Esophagus squamous epithelium (tissue), 5 donors: Measurements from ENCODE around the gene TSC2. TPM values are rescaled to one million over a fixed set of nuclear protein-coding genes. Genes with fewer than 3 reads are reported as not detected.
A peak's percentile ranks its signal among the peaks of the same experiment; 100 is the strongest.
"Not testable (repeated sequence)": the region's sequence is repeated elsewhere in the genome, so short reads cannot be mapped to it uniquely, and the experiment has no call there.

Experiments
- DNase-seq: peaks from one replicate; lab custom pipeline; 2025; lab: John Stamatoyannopoulos, UW
- H3K27ac ChIP-seq, 4 donors: fragments of 200-600 bp; sonication (generic); one replicate each; pipeline ENCODE4 v1.5.1; 2016 to 2019; ENCODE audit warnings: mild to moderate bottlenecking in 1 of 4
- H3K27me3 ChIP-seq, 4 donors: fragments of 200-600 bp; sonication (generic); 1 replicate in 3 of 4; 2 replicates in 1 of 4; pipeline versions ENCODE4 v1.5.1 to v1.6.0; 2017 to 2021; ENCODE audit warnings: antibody characterized with exemption in 1 of 4
- H3K36me3 ChIP-seq, 3 donors: fragments of 200-600 bp; sonication (generic); one replicate each; pipeline ENCODE4 v1.5.1; 2016 to 2019
- H3K4me1 ChIP-seq, 3 donors: fragments of 200-600 bp; sonication (generic); one replicate each; pipeline ENCODE4 v1.5.1; 2017 to 2019
- H3K4me3 ChIP-seq, 4 donors: fragments of 200-600 bp; sonication (generic); 1 replicate in 3 of 4; 2 replicates in 1 of 4; pipeline ENCODE4 v1.5.1; 2016 to 2019; ENCODE audit warnings: mild to moderate bottlenecking in 2 of 4, moderate library complexity in 1 of 4
- H3K9me3 ChIP-seq, 3 donors: fragments of 200-600 bp; sonication (generic); one replicate each; pipeline ENCODE4 v1.5.1; 2016 to 2019
- POLR2A ChIP-seq, 4 donors: fragments of 450-650 bp; IDR thresholded peaks; one replicate each; pipeline ENCODE4 v1.6.1; 2017; ENCODE audit warnings: antibody characterized with exemption in 4 of 4, mild to moderate bottlenecking in 4 of 4, moderate library complexity in 3 of 4
- WGBS, 2 donors: methylation state at CpG; one replicate each; pipeline ENCODE4 v1.1.5; 2018; 5-methylcytosine and 5-hydroxymethylcytosine counted together
- intact Hi-C: fragments of 100-400 bp; cut with DNase I; formaldehyde crosslinking; loops from one replicate; pipeline ENCODE4 v1.15.0; 2022
- total RNA-seq, 4 donors: library from RNA; depleted of rRNA; stranded (reverse); fragments of >200 nt; gene quantifications; one replicate each; pipeline ENCODE4 v1.1.0, GENCODE V29; 2016
- TF ChIP-seq, protein P1 (sequence below), 6 experiments: fragments of 450-650 bp in 4 of 6; fragments of 200-600 bp in 2 of 6; sonication (generic) in 2 of 6; IDR thresholded peaks; one replicate each; pipeline ENCODE4 v1.5.1; 2016 to 2019; ENCODE audit warnings: antibody characterized with exemption in 6 of 6, mild to moderate bottlenecking in 4 of 6, moderate library complexity in 4 of 6
- donor health status: DM: yes; HTN: yes; CAD: no.

TSC2 gene
- total RNA-seq, 4 donors from 2014 or later: 22.8 to 79.7 (median 41.2) TPM

DNA sequence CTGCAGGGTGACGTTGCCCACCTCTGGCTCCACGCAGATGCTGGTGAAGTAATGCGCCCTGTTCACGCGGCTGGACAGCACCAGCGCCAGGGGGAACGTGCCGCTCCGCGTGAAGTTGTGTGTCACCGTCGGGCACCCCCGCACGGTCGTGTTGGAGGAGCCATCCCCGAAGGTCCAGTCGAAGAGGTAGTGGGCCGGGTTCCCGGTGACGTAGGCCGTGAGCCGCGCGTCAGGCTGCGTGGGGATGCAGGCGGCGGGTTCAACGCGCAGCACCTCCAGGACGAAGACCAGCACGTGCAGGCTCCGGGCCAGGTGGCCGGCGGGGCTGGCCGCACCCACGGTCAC is 63.2 kb downstream of the TSC2 start:
- H3K27ac ChIP-seq, H3K4me1 ChIP-seq, intact Hi-C loops, DNase-seq, H3K27me3 ChIP-seq, H3K4me3 ChIP-seq, H3K9me3 ChIP-seq: not testable (repeated sequence)
- 94% methylated on average over 10 of the region's 36 CpGs; no CpG with 5 or more reads in 1 of the 2 donors for WGBS, 2 donors
- H3K36me3 ChIP-seq: peaks cover 0 to 99% (median 26%) of the 10 kb centered on the region in 3 donors

DNA sequence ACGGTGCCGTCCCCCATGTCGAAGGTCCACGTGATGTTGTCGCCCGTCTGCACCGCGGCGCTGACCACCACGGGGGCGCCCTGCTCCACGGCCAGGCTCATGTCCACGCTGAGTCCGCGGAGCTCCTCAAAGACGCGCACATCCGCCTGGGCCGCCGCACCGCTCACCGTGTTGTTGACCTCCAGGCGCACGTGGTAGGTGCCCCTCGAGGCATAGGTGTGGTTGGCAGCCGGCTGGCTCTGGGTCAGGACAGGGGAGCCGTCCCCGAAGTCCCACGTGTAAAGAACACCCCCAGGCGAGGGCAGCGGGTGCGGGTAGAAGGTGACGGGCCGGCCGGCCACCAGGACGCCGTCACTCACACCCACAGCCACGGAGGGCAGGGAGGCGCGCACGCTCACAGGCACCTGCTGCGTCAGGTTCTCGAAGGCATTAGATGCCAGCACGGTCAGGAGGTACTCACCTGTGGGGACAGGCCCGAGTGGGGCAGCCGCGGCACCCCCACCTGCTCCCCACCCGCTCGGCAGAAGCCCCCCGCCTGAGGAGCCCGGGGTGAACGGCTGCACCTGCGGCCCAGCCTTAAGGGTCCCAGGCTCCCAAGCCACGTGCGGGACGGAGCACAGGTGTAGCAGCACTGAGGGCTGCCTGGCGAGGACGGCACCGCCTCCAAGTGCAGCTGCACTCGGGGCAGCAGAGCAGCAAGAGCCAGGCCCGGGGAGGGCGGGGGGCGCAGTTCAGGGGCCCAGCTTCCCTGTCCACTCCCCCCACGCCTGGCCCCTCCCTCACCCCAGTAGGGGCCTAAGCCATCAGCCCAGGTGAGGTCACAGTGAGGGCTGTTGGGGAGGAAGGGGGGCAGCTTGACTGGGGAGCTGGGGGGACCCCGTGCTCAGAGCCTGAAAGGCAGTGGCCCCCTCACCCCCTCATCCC is 63.9 kb downstream of the TSC2 start:
- WGBS, 2 donors: 60 to 98% methylated on average over 1 to 22 of the region's 65 CpGs
- H3K27me3 ChIP-seq, intact Hi-C loops, H3K4me3 ChIP-seq, DNase-seq, H3K4me1 ChIP-seq, H3K9me3 ChIP-seq, H3K27ac ChIP-seq: not testable (repeated sequence)
- H3K36me3 ChIP-seq: peaks cover 0 to 98% (median 22%) of the 10 kb centered on the region in 3 donors

DNA sequence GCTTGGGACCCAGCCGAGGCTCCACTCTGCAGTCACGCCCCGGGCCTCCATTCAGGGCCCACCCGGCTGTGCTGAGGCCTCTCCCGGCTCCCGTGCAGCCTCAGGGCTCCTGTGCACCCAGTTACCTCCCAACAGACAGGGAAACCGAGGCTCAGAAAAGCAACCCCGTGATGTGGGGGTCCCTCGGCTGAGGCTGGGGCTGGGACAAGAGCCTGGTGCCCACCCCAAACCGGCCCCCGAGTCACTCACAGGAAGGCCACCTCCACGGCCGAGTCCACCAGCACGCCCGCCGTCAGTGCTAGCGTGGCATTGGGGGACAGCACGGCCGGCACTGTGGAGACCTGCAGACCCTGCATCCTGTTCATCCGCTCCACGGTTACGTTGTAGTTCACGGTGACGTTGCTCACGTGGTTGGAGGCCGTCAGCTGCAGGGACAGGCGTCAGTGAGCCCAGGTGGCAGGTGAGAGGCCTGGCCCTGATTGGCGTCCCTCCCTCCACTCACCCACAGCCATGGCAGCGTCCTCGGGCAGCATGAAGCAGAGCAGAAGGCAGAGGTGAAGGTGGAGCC is 64.8 kb downstream of the TSC2 start:
- H3K4me1 ChIP-seq: peaks cover 0 to 14% (median 5%) of the 10 kb centered on the region in 3 donors
- H3K27me3 ChIP-seq, H3K27ac ChIP-seq, H3K4me3 ChIP-seq, H3K9me3 ChIP-seq, DNase-seq, intact Hi-C loops: not testable (repeated sequence)
- 92% methylated on average over 10 of the region's 30 CpGs; no CpG with 5 or more reads in 1 of the 2 donors for WGBS, 2 donors
- peaks cover 0 to 96% (median 22%) of the 10 kb centered on the region in 3 donors for H3K36me3 ChIP-seq

GRCh38 chr16:2114225-2114624 is 66.4 kb downstream of the TSC2 start:
- WGBS, 2 donors: no CpG with 5 or more reads among the region's 26 CpGs
- intact Hi-C loops, DNase-seq, H3K9me3 ChIP-seq, H3K4me3 ChIP-seq, H3K27ac ChIP-seq, H3K27me3 ChIP-seq: not testable (repeated sequence)
- H3K4me1 ChIP-seq: peaks cover 0 to 18% (median 5%) of the 10 kb centered on the region in 3 donors
- peaks cover 0 to 80% (median 17%) of the 10 kb centered on the region in 3 donors for H3K36me3 ChIP-seq

- H3K4me1 ChIP-seq: peaks cover 0 to 18% (median 5%) of the 10 kb centered on the region in 3 donors
- intact Hi-C loops, DNase-seq, H3K27ac ChIP-seq, H3K4me3 ChIP-seq, H3K27me3 ChIP-seq, H3K9me3 ChIP-seq: not testable (repeated sequence)
- H3K36me3 ChIP-seq: peaks cover 0 to 72% (median 13%) of the 10 kb centered on the region in 3 donors
- 70 to 83% methylated on average over 9 to 14 of the region's 34 CpGs for WGBS, 2 donors
These were observed 67.3 kb downstream of the TSC2 start for GRCh38 chr16:2114885-2115590.

GRCh38 chr16:2115591-2115973 is 67.8 kb downstream of the TSC2 start:
- no peak for TF ChIP-seq POLR2A (IDR thresholded peaks at IDR 0.05)
- TF ChIP-seq, protein P1, sequence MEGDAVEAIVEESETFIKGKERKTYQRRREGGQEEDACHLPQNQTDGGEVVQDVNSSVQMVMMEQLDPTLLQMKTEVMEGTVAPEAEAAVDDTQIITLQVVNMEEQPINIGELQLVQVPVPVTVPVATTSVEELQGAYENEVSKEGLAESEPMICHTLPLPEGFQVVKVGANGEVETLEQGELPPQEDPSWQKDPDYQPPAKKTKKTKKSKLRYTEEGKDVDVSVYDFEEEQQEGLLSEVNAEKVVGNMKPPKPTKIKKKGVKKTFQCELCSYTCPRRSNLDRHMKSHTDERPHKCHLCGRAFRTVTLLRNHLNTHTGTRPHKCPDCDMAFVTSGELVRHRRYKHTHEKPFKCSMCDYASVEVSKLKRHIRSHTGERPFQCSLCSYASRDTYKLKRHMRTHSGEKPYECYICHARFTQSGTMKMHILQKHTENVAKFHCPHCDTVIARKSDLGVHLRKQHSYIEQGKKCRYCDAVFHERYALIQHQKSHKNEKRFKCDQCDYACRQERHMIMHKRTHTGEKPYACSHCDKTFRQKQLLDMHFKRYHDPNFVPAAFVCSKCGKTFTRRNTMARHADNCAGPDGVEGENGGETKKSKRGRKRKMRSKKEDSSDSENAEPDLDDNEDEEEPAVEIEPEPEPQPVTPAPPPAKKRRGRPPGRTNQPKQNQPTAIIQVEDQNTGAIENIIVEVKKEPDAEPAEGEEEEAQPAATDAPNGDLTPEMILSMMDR (IDR thresholded peaks at IDR 0.05): no peak
- Histone ChIP-seq H3K27me3 (no peaks in the 10 kb centered on the region), H3K36me3 (peaks cover 0 to 66% (median 13%) of the 10 kb centered on the region in 3 donors), H3K9me3 (no peaks in the 10 kb centered on the region), H3K4me3 (no peak overlapping the region), H3K27ac (no peak overlapping the region), H3K4me1 (peaks cover 0 to 23% (median 5%) of the 10 kb centered on the region in 3 donors)
- no CpG with 5 or more reads among the region's 13 CpGs for WGBS, 2 donors
- DNase-seq: no peak
- intact Hi-C loops: no loop called here

DNA sequence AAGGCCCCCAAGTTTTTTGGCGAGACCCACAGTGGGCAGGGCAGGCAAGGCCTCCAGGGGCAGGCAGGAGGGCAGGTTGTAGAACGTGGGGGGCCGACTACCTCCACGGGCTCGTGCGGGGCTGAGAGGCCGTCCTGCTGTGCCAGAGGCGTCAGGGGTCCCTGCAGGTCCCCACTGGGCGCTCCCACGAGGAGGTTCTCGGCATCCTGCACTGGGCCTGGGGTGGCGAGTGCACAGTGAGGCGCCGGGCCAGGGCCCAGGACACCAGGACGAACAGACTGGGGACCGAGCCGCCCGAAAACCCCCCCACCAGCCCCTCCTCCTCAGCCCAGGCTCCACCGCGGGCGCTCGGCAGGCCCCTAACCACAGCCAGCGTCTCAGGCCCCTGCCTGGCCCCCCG is 68.6 kb downstream of the TSC2 start:
- H3K27me3 ChIP-seq, DNase-seq: not testable (repeated sequence)
- H3K36me3 ChIP-seq: peaks cover 0 to 58% (median 5%) of the 10 kb centered on the region in 3 donors

GRCh38 chr16:2117341-2117740 is 69.6 kb downstream of the TSC2 start:
- DNase-seq, H3K4me3 ChIP-seq, H3K27ac ChIP-seq, H3K27me3 ChIP-seq, intact Hi-C loops, H3K9me3 ChIP-seq: not testable (repeated sequence)
- WGBS, 2 donors: no CpG with 5 or more reads among the region's 25 CpGs
- Histone ChIP-seq H3K4me1 (peaks cover 6 to 40% (median 20%) of the 10 kb centered on the region in 3 donors), H3K36me3 (peaks cover 0 to 49% (median 5%) of the 10 kb centered on the region in 3 donors)

More for the DNA sequence above, 68.6 kb downstream of the TSC2 start:
- H3K9me3 ChIP-seq, H3K4me3 ChIP-seq, intact Hi-C loops: not testable (repeated sequence)
- peak overlapping the region in 1 of 4 donors; percentile 34 for H3K27ac ChIP-seq
- peaks cover 0 to 31% (median 11%) of the 10 kb centered on the region in 3 donors for H3K4me1 ChIP-seq
- 84% methylated on average over 5 of the region's 24 CpGs; no CpG with 5 or more reads in 1 of the 2 donors for WGBS, 2 donors

- peaks cover 0 to 41% (median 5%) of the 10 kb centered on the region in 3 donors for H3K36me3 ChIP-seq
- H3K4me3 ChIP-seq, H3K27me3 ChIP-seq, intact Hi-C loops, H3K27ac ChIP-seq, H3K9me3 ChIP-seq, DNase-seq: not testable (repeated sequence)
- peaks cover 6 to 48% (median 28%) of the 10 kb centered on the region in 3 donors for H3K4me1 ChIP-seq
- WGBS, 2 donors: 80% methylated on average over 1 of the region's 35 CpGs; no CpG with 5 or more reads in 1 of the 2 donors
These were observed 70.4 kb downstream of the TSC2 start for GRCh38 chr16:2117960-2118722.
